Measurements from ENCODE around the gene SPECC1L.

DNA sequence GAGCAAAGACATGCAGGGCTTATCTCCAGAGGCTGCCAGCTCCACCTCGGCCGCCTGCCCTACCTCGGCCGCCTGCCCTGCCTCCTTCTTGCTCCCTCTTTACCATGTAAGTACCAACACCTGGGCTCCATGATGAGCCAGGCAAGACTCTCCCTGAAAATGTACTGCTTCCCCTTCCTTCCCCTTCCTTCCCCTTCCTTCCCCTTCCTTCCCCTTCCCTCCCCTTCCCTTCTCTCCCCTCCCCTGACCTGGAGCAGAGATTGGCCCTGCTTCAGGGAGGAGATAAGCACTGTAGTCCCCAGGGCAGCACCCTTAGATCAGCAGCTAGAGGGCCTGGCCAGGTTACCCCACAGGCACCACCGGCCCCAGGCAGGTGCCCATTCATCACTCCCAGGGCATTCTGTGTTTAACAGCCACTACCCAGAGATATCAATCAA, 131.3 kb downstream of the SPECC1L start:
- TF ChIP-seq CTCF (IDR thresholded peaks at IDR 0.05 in 2 of 3, conservative IDR thresholded peaks at IDR 0.05 in 1 of 3; ENCODE audit: borderline replicate concordance in 1 of 3, insufficient read depth in 1 of 3, low read depth in 2 of 3, low read length in 2 of 3) (no peak), POLR2AphosphoS5 (IDR thresholded peaks at IDR 0.05; ENCODE audit: low read depth, low read length) (no peak), MAX (IDR thresholded peaks at IDR 0.05) (no peak), CBX3 (IDR thresholded peaks at IDR 0.05; ENCODE audit: low read depth) (no peak), SIN3A (IDR thresholded peaks at IDR 0.05; ENCODE audit: low read depth) (no peak), EZH2phosphoT487 (IDR thresholded peaks at IDR 0.05; ENCODE audit: borderline replicate concordance) (no peak), ZNF274 (IDR thresholded peaks at IDR 0.05; ENCODE audit: low read depth, low read length) (no peak)
- TF ChIP-seq, protein P1, sequence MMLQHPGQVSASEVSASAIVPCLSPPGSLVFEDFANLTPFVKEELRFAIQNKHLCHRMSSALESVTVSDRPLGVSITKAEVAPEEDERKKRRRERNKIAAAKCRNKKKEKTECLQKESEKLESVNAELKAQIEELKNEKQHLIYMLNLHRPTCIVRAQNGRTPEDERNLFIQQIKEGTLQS (IDR thresholded peaks at IDR 0.05): no peak
- TF ChIP-seq, protein P2, sequence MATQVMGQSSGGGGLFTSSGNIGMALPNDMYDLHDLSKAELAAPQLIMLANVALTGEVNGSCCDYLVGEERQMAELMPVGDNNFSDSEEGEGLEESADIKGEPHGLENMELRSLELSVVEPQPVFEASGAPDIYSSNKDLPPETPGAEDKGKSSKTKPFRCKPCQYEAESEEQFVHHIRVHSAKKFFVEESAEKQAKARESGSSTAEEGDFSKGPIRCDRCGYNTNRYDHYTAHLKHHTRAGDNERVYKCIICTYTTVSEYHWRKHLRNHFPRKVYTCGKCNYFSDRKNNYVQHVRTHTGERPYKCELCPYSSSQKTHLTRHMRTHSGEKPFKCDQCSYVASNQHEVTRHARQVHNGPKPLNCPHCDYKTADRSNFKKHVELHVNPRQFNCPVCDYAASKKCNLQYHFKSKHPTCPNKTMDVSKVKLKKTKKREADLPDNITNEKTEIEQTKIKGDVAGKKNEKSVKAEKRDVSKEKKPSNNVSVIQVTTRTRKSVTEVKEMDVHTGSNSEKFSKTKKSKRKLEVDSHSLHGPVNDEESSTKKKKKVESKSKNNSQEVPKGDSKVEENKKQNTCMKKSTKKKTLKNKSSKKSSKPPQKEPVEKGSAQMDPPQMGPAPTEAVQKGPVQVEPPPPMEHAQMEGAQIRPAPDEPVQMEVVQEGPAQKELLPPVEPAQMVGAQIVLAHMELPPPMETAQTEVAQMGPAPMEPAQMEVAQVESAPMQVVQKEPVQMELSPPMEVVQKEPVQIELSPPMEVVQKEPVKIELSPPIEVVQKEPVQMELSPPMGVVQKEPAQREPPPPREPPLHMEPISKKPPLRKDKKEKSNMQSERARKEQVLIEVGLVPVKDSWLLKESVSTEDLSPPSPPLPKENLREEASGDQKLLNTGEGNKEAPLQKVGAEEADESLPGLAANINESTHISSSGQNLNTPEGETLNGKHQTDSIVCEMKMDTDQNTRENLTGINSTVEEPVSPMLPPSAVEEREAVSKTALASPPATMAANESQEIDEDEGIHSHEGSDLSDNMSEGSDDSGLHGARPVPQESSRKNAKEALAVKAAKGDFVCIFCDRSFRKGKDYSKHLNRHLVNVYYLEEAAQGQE (IDR thresholded peaks at IDR 0.05; ENCODE audit: low read depth): no peak
